Measurements from ENCODE around the gene LITAF. TPM values are rescaled to one million over a fixed set of nuclear protein-coding genes. Genes with fewer than 3 reads are reported as not detected.

LITAF gene
- polyA plus RNA-seq, 4 donors = 123 to 141 (median 127) TPM

- DNase-seq (ENCODE audit: low read depth in 4 of 4, low spot score in 3 of 4) = no peak
Measured at GRCh38 chr16:11500700-11501346, 85.9 kb downstream of the LITAF start.

- DNase-seq (ENCODE audit: low read depth in 4 of 4, low spot score in 3 of 4) = no peak
Measured at GRCh38 chr16:11499295-11500089, 87.2 kb downstream of the LITAF start.

GRCh38 chr16:11498683-11499082 lies 88.0 kb downstream of the LITAF start:
- DNase-seq (ENCODE audit: low read depth in 4 of 4, low spot score in 3 of 4) = no peak

- no peak for DNase-seq (ENCODE audit: low read depth in 4 of 4, low spot score in 3 of 4)
Measured at GRCh38 chr16:11497851-11498289, 88.8 kb downstream of the LITAF start.

Other genes with a start within 250 kb of the LITAF start
- gene RMI2, start 241.5 kb downstream of the LITAF start, polyA plus RNA-seq (ENCODE audit: insufficient read length in 4 of 4) = 10 to 100 TPM; 23.7 to 36.6 (median 28.0) TPM
- 10 to 100 TPM; 38.4 to 41.0 (median 39.4) TPM for gene SNN, start 81.5 kb upstream of the LITAF start, polyA plus RNA-seq (ENCODE audit: insufficient read length in 4 of 4)
- 10 to 100 TPM; 42.5 to 45.7 (median 44.7) TPM for gene TXNDC11, start 155.9 kb upstream of the LITAF start, polyA plus RNA-seq (ENCODE audit: insufficient read length in 4 of 4)
- gene ZC3H7A, start 210.3 kb upstream of the LITAF start, polyA plus RNA-seq (ENCODE audit: insufficient read length in 4 of 4) = 100 to 1,000 TPM in 1 of 4 donors, 10 to 100 TPM in 3; 66.2 to 102 (median 83.8) TPM